Thyroid gland (tissue), 4 donors: ENCODE results near the gene KCNJ12. TPM values are rescaled to one million over a fixed set of nuclear protein-coding genes. Genes with fewer than 3 reads are reported as not detected.
"Not testable (repeated sequence)": the region's sequence is repeated elsewhere in the genome, so short reads cannot be mapped to it uniquely, and the experiment has no call there.

Source experiments
- DNase-seq, 2 donors: peaks; one replicate each; pipeline ENCODE4 v3.0.0-alpha.2; 2019
- H3K27ac ChIP-seq, 3 donors: fragments of 200-600 bp; sonication (generic); 1 replicate in 2 of 3; 2 replicates in 1 of 3; pipeline ENCODE4 v1.5.1; 2016 to 2019; ENCODE audit warnings: mild to moderate bottlenecking in 1 of 3, moderate library complexity in 1 of 3
- H3K27me3 ChIP-seq: fragments of 200-600 bp; sonication (generic); one replicate; pipeline ENCODE4 v1.5.1; 2019
- H3K36me3 ChIP-seq, 2 donors: fragments of 200-600 bp; sonication (generic); one replicate each; pipeline ENCODE4 v1.5.1; 2016 to 2019
- H3K4me1 ChIP-seq, 2 donors: fragments of 200-600 bp; sonication (generic); one replicate each; pipeline ENCODE4 v1.5.1; 2017 to 2019
- H3K4me3 ChIP-seq, 3 donors: fragments of 200-600 bp; sonication (generic); replicated peaks in 1 of 3; 1 replicate in 2 of 3; 2 replicates in 1 of 3; pipeline ENCODE4 v1.5.1; 2016; ENCODE audit warnings: mild to moderate bottlenecking in 1 of 3
- H3K9me3 ChIP-seq: fragments of 200-600 bp; sonication (generic); one replicate; pipeline ENCODE4 v1.5.1; 2017
- CTCF ChIP-seq, 6 experiments: fragments of 200-600 bp in 3 of 6; fragments of 450-650 bp in 3 of 6; sonication (generic) in 3 of 6; IDR thresholded peaks; one replicate each; pipeline ENCODE4 v1.5.1; 2016 to 2019; ENCODE audit warnings: antibody characterized with exemption in 6 of 6, mild to moderate bottlenecking in 2 of 6, inconsistent platforms in 1 of 6, moderate library complexity in 1 of 6
- POLR2A ChIP-seq, 2 donors: fragments of 450-650 bp; IDR thresholded peaks; one replicate each; pipeline ENCODE4 v1.6.1; 2017; ENCODE audit warnings: antibody characterized with exemption in 2 of 2, mild to moderate bottlenecking in 2 of 2, moderate library complexity in 1 of 2
- WGBS, 2 donors: methylation state at CpG; one replicate each; pipeline ENCODE4 v1.1.5; 2017; 5-methylcytosine and 5-hydroxymethylcytosine counted together
- intact Hi-C: fragments of 100-400 bp; cut with DNase I; formaldehyde crosslinking; loops from one replicate; pipeline ENCODE4 v1.15.1; 2023
- total RNA-seq, 4 donors: library from RNA; depleted of rRNA; stranded (reverse); fragments of >200 nt; gene quantifications; one replicate each; pipeline ENCODE4 v1.2.3, GENCODE V29; 2016

Gene KCNJ12
- total RNA-seq, 4 donors from 2014 or later: 0.56 to 2.7 (median 2.3) TPM

- 80 to 86% methylated on average over 10 of the region's 10 CpGs for WGBS, 2 donors
- Histone ChIP-seq H3K4me3 (no peak overlapping the region), H3K27me3 (no peaks in the 10 kb centered on the region), H3K27ac (no peak overlapping the region), H3K36me3 (no peaks in the 10 kb centered on the region), H3K4me1 (no peaks in the 10 kb centered on the region), H3K9me3 (no peaks in the 10 kb centered on the region)
- TF ChIP-seq POLR2A (IDR thresholded peaks at IDR 0.05) (no peak), CTCF (IDR thresholded peaks at IDR 0.05) (no peak)
- no peak for DNase-seq
- intact Hi-C loops: no loop called here
Observed at GRCh38 chr17:21425321-21425720, 49.2 kb downstream of the KCNJ12 start.

DNA sequence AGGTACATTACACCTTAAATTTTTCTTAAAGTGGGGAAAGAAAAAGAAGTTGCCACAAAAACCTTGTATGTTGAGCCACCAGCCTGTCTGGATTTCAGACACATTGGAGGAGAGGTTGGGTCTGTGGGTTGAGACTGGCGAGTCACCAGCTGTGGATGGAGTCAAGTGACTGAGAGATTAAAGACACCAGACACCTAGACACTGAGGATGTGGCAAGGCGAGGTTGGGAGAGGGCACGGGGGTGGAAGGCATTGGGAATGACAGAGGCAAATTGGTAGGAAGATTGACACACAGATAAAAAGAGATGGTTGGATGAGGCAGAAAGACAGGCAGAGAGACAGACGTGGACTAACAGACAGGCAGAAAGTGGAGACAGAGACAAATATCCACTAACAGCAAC lies 49.6 kb downstream of the KCNJ12 start:
- no peak overlapping the region for H3K4me3 ChIP-seq
- no peaks in the 10 kb centered on the region for H3K36me3 ChIP-seq
- intact Hi-C loops: no loop called here
- H3K9me3 ChIP-seq: no peaks in the 10 kb centered on the region
- no peaks in the 10 kb centered on the region for H3K4me1 ChIP-seq
- no peak for DNase-seq
- 65 to 75% methylated on average over 4 of the region's 4 CpGs for WGBS, 2 donors
- H3K27me3 ChIP-seq: no peaks in the 10 kb centered on the region
- H3K27ac ChIP-seq: no peak overlapping the region
- TF ChIP-seq CTCF (IDR thresholded peaks at IDR 0.05) (no peak), POLR2A (IDR thresholded peaks at IDR 0.05) (no peak)

GRCh38 chr17:21426246-21426645 lies 50.1 kb downstream of the KCNJ12 start:
- H3K4me1 ChIP-seq, H3K36me3 ChIP-seq, H3K27ac ChIP-seq, H3K4me3 ChIP-seq, H3K27me3 ChIP-seq, H3K9me3 ChIP-seq, DNase-seq, intact Hi-C loops: not testable (repeated sequence)
- 80 to 81% methylated on average over 8 of the region's 8 CpGs for WGBS, 2 donors

DNA sequence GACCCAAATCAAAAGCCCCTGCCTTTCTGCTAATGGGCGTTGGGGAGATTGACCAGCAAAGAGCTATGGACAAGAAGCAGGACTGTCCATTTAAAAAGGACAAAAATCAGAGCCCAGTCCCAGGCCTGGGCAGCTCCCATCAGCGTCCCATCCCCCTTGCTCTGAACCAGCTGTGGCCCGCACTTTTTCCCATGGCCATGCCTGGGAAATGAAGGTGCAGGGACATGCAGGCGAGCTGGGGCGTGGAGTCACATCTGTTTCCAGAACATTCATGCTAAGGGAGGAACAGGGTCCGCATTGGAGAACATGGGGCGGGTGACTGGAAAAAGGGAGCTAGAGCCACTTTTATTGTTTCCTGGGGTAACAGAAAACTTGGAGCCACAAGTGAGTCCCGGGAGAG lies 50.7 kb downstream of the KCNJ12 start:
- H3K36me3 ChIP-seq, intact Hi-C loops, H3K4me3 ChIP-seq, DNase-seq, H3K27me3 ChIP-seq, H3K9me3 ChIP-seq, H3K27ac ChIP-seq, H3K4me1 ChIP-seq: not testable (repeated sequence)
- WGBS, 2 donors: 93 to 95% methylated on average over 7 to 8 of the region's 8 CpGs

DNA sequence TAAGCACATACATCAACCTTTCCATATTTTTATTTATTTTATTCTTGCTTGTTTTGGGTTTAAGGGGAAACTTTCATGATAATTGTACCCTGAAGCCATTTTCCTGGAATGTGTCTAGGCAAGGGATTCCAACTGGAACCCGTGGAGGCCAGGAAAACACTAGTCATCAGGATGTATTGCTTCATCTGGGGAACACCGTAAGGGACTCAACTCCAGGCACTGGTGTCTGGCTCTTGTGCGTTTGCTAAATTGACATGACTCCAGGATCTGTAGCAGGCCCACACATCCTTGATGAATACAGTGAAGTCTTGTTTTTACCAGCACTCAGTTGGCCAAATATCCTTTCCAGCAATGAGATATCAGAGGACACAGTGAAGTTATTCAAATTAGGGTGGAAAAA lies 51.6 kb downstream of the KCNJ12 start:
- DNase-seq, intact Hi-C loops, H3K36me3 ChIP-seq, H3K27ac ChIP-seq, H3K4me3 ChIP-seq, H3K27me3 ChIP-seq, H3K4me1 ChIP-seq, H3K9me3 ChIP-seq: not testable (repeated sequence)
- WGBS, 2 donors: 30 to 90% methylated on average over 1 of the region's 3 CpGs

GRCh38 chr17:21428752-21429424 lies 52.7 kb downstream of the KCNJ12 start:
- H3K36me3 ChIP-seq, H3K27me3 ChIP-seq, H3K4me3 ChIP-seq, H3K4me1 ChIP-seq, H3K27ac ChIP-seq, H3K9me3 ChIP-seq, intact Hi-C loops, DNase-seq: not testable (repeated sequence)
- 66 to 80% methylated on average over 5 of the region's 5 CpGs for WGBS, 2 donors

GRCh38 chr17:21429921-21430628 lies 53.9 kb downstream of the KCNJ12 start:
- H3K4me1 ChIP-seq, H3K9me3 ChIP-seq, H3K27ac ChIP-seq, intact Hi-C loops, H3K4me3 ChIP-seq, H3K27me3 ChIP-seq, DNase-seq, H3K36me3 ChIP-seq: not testable (repeated sequence)
- WGBS, 2 donors: 56 to 69% methylated on average over 5 of the region's 5 CpGs

GRCh38 chr17:21433971-21434370 lies 57.8 kb downstream of the KCNJ12 start:
- H3K27ac ChIP-seq, intact Hi-C loops, H3K36me3 ChIP-seq, H3K4me1 ChIP-seq, DNase-seq, H3K27me3 ChIP-seq, H3K4me3 ChIP-seq, H3K9me3 ChIP-seq: not testable (repeated sequence)
- WGBS, 2 donors: 100% methylated on average over 3 to 4 of the region's 5 CpGs

- H3K4me3 ChIP-seq, DNase-seq, H3K27me3 ChIP-seq, H3K27ac ChIP-seq, intact Hi-C loops, H3K36me3 ChIP-seq, H3K4me1 ChIP-seq, H3K9me3 ChIP-seq: not testable (repeated sequence)
- WGBS, 2 donors: 75 to 95% methylated on average over 2 of the region's 2 CpGs
Observed at GRCh38 chr17:21434976-21435375, 58.8 kb downstream of the KCNJ12 start.

GRCh38 chr17:21436481-21436880 lies 60.3 kb downstream of the KCNJ12 start:
- not testable (repeated sequence) for DNase-seq, H3K9me3 ChIP-seq
- 63 to 85% methylated on average over 7 of the region's 7 CpGs for WGBS, 2 donors

More at GRCh38 chr17:21436481-21436880, 60.3 kb downstream of the KCNJ12 start:
- intact Hi-C loops, H3K27me3 ChIP-seq, H3K27ac ChIP-seq, H3K4me1 ChIP-seq, H3K4me3 ChIP-seq, H3K36me3 ChIP-seq: not testable (repeated sequence)
